ENCODE results near the gene MYO1G. TPM values are rescaled to one million over a fixed set of nuclear protein-coding genes. Genes with fewer than 3 reads are reported as not detected.

MYO1G gene
- total RNA-seq, 1 experiment from 2014 or later = 0.17 TPM

DNA sequence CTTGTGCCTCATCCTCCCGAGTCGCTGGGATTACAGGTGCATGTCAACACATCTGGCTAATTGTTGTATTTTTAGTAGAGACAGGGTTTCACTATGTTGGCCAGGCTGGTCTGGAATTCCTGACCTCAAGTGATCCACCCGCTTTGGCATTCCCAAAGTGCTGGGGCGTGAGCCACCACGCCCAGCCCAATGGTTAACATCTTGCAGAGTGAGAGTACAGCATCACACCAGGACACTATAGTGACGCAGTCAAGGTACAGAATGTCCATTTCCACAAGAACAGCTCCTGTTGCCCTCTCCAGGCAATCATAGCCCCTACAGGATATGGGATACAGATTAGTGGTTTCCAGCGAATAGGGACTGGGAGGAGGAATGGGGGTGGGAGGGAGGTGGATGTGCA, 34.0 kb downstream of the MYO1G start:
- H3K27ac ChIP-seq (ENCODE audit: low read depth, low read length, poor library complexity, severe bottlenecking) = no peak overlapping the region
- H3K27me3 ChIP-seq (replicated peaks; ENCODE audit: insufficient read depth, low read depth, low read length, poor library complexity) = no peaks in the 10 kb centered on the region
- CTCF ChIA-PET = no interaction called here
- no peak for DNase-seq (ENCODE audit: low spot score)
- H3K9me3 ChIP-seq (ENCODE audit: low read depth, low read length, poor library complexity, severe bottlenecking) = no peaks in the 10 kb centered on the region
- POLR2A ChIA-PET (ENCODE audit: low non-redundant PET) = no interaction called here
- no peaks in the 10 kb centered on the region for H3K4me1 ChIP-seq (ENCODE audit: insufficient read depth, low read length, poor library complexity, severe bottlenecking)
- H3K36me3 ChIP-seq (ENCODE audit: insufficient read depth, low read length, poor library complexity, severe bottlenecking) = no peaks in the 10 kb centered on the region
- intact Hi-C loops (cut with micrococcal nuclease; ENCODE audit: unreplicated experiment) = no loop called here
- no peak for TF ChIP-seq EZH2 (IDR thresholded peaks at IDR 0.05; ENCODE audit: borderline replicate concordance, low read depth, low read length, poor library complexity, severe bottlenecking)
- TF ChIP-seq, protein P1, sequence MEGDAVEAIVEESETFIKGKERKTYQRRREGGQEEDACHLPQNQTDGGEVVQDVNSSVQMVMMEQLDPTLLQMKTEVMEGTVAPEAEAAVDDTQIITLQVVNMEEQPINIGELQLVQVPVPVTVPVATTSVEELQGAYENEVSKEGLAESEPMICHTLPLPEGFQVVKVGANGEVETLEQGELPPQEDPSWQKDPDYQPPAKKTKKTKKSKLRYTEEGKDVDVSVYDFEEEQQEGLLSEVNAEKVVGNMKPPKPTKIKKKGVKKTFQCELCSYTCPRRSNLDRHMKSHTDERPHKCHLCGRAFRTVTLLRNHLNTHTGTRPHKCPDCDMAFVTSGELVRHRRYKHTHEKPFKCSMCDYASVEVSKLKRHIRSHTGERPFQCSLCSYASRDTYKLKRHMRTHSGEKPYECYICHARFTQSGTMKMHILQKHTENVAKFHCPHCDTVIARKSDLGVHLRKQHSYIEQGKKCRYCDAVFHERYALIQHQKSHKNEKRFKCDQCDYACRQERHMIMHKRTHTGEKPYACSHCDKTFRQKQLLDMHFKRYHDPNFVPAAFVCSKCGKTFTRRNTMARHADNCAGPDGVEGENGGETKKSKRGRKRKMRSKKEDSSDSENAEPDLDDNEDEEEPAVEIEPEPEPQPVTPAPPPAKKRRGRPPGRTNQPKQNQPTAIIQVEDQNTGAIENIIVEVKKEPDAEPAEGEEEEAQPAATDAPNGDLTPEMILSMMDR (conservative IDR thresholded peaks at IDR 0.05; ENCODE audit: low read depth, low read length) = no peak
- no peak overlapping the region for H3K4me3 ChIP-seq (ENCODE audit: low read depth, low read length, poor library complexity, severe bottlenecking)
- BruUV-seq (replicated peaks) = no TSS peak

DNA sequence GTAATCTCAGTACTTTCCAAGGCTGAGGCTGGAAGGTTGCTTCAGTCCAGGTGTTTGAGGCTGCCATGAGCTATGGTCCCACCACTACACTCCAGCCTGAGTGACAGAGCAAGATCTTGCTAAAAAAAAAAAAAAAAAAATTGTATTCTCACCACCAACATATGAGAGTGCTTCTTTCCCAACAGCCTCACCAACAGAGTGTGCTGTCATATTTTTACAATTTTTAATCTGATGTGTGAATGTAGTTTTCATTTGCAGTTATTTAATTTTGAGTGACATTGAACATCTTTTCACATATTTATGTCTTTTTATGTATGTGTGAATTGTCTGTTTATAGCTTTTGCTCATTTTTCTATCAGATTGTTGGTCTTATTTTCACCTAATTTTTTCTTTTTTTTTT, 35.2 kb downstream of the MYO1G start:
- ChIA-PET POLR2A (ENCODE audit: low non-redundant PET) (no interaction called here), CTCF (no interaction called here)
- Histone ChIP-seq H3K9me3 (ENCODE audit: low read depth, low read length, poor library complexity, severe bottlenecking) (no peaks in the 10 kb centered on the region), H3K27ac (ENCODE audit: low read depth, low read length, poor library complexity, severe bottlenecking) (no peak overlapping the region), H3K27me3 (replicated peaks; ENCODE audit: insufficient read depth, low read depth, low read length, poor library complexity) (no peaks in the 10 kb centered on the region), H3K4me1 (ENCODE audit: insufficient read depth, low read length, poor library complexity, severe bottlenecking) (no peaks in the 10 kb centered on the region), H3K36me3 (ENCODE audit: insufficient read depth, low read length, poor library complexity, severe bottlenecking) (no peaks in the 10 kb centered on the region), H3K4me3 (ENCODE audit: low read depth, low read length, poor library complexity, severe bottlenecking) (no peak overlapping the region)
- DNase-seq (ENCODE audit: low spot score) = no peak
- TF ChIP-seq, protein P1 (conservative IDR thresholded peaks at IDR 0.05; ENCODE audit: low read depth, low read length) = no peak
- no peak for TF ChIP-seq EZH2 (IDR thresholded peaks at IDR 0.05; ENCODE audit: borderline replicate concordance, low read depth, low read length, poor library complexity, severe bottlenecking)
- intact Hi-C loops (cut with micrococcal nuclease; ENCODE audit: unreplicated experiment) = no loop called here
- BruUV-seq (replicated peaks) = no TSS peak

DNA sequence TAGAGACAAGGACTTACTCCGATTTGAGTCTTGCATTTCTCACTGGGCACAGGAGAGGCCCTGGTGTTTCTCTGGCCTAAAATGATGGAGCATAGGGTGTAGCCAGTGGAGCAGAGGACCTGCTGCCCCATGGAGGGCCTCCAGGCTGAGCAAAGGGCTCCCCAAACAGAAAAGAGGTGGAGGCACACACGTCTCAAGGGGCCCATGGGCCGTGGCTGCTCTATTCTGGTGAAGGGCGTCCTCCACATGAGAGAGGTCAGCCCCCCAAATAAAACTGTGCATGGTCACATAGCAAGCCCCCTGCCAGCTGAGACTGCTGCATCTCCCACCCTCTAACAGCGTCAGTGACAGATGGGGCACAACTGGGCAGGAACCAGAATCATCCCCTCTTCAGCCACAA, 41.4 kb downstream of the MYO1G start:
- intact Hi-C loops (cut with micrococcal nuclease; ENCODE audit: unreplicated experiment) = no loop called here
- no TSS peak for BruUV-seq (replicated peaks)
- CTCF ChIA-PET = no interaction called here
- no peak for TF ChIP-seq EZH2 (IDR thresholded peaks at IDR 0.05; ENCODE audit: borderline replicate concordance, low read depth, low read length, poor library complexity, severe bottlenecking)
- TF ChIP-seq, protein P1 (conservative IDR thresholded peaks at IDR 0.05; ENCODE audit: low read depth, low read length) = no peak
- H3K4me1 ChIP-seq (ENCODE audit: insufficient read depth, low read length, poor library complexity, severe bottlenecking) = no peaks in the 10 kb centered on the region
- DNase-seq (ENCODE audit: low spot score) = no peak
- no peaks in the 10 kb centered on the region for H3K36me3 ChIP-seq (ENCODE audit: insufficient read depth, low read length, poor library complexity, severe bottlenecking)
- no peak overlapping the region for H3K27ac ChIP-seq (ENCODE audit: low read depth, low read length, poor library complexity, severe bottlenecking)
- H3K27me3 ChIP-seq (replicated peaks; ENCODE audit: insufficient read depth, low read depth, low read length, poor library complexity) = no peaks in the 10 kb centered on the region
- no peaks in the 10 kb centered on the region for H3K9me3 ChIP-seq (ENCODE audit: low read depth, low read length, poor library complexity, severe bottlenecking)
- no peak overlapping the region for H3K4me3 ChIP-seq (ENCODE audit: low read depth, low read length, poor library complexity, severe bottlenecking)
- POLR2A ChIA-PET (ENCODE audit: low non-redundant PET) = interaction anchor here (0.6 kb wide), 1 partner anchor 280 kb away, joined by 3 read pairs; no protein-coding TSS in a partner anchor
